ENCODE measurements around the gene TARS3.

DNA sequence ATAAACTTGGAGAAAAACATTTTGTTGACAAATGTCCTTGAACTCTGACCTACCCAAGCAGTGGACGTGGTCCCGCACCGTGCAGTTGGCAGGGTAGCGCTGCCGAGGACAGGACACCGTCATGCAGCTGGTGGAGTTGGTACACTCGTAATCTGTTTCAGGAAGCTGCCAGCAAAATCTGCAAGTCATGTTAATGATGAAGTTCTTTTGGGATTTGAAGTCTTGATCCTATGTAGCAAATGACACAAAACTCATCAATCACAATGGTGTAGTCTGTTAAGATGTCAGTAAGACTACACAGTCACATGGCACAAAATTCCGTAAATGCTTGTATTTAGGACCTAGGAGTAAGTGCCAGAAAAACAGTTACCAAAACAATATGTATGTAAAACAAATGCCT lies 77.6 kb downstream of the TARS3 start:
- TF ChIP-seq, protein P1, sequence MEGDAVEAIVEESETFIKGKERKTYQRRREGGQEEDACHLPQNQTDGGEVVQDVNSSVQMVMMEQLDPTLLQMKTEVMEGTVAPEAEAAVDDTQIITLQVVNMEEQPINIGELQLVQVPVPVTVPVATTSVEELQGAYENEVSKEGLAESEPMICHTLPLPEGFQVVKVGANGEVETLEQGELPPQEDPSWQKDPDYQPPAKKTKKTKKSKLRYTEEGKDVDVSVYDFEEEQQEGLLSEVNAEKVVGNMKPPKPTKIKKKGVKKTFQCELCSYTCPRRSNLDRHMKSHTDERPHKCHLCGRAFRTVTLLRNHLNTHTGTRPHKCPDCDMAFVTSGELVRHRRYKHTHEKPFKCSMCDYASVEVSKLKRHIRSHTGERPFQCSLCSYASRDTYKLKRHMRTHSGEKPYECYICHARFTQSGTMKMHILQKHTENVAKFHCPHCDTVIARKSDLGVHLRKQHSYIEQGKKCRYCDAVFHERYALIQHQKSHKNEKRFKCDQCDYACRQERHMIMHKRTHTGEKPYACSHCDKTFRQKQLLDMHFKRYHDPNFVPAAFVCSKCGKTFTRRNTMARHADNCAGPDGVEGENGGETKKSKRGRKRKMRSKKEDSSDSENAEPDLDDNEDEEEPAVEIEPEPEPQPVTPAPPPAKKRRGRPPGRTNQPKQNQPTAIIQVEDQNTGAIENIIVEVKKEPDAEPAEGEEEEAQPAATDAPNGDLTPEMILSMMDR (IDR thresholded peaks at IDR 0.05): no peak
- no peak for TF ChIP-seq POLR2A (IDR thresholded peaks at IDR 0.05)

Data from thyroid gland (tissue), 4 donors.